Ascending aorta (tissue), 2 donors: ENCODE data around the gene RGS7BP. TPM values are rescaled to one million over a fixed set of nuclear protein-coding genes. Genes with fewer than 3 reads are reported as not detected.

Experiments
- DNase-seq, 2 donors: peaks; one replicate each; pipeline ENCODE4 v3.0.0-alpha.2; 2019; ENCODE audit warnings: low spot score in 2 of 2
- H3K27ac ChIP-seq, 2 donors: fragments of 200-600 bp; sonication (generic); one replicate each; pipeline ENCODE4 v1.5.1; 2016 to 2017; ENCODE audit warnings: mild to moderate bottlenecking in 1 of 2
- H3K27me3 ChIP-seq: fragments of 200-600 bp; sonication (generic); one replicate; pipeline ENCODE4 v1.5.1; 2017
- H3K36me3 ChIP-seq, 2 donors: fragments of 200-600 bp; sonication (generic); one replicate each; pipeline ENCODE4 v1.5.1; 2016
- H3K4me1 ChIP-seq, 2 donors: fragments of 200-600 bp; sonication (generic); one replicate each; pipeline ENCODE4 v1.5.1; 2016 to 2017; ENCODE audit warnings: mild to moderate bottlenecking in 1 of 2
- H3K4me3 ChIP-seq, 2 donors: fragments of 200-600 bp; sonication (generic); one replicate each; pipeline ENCODE4 v1.5.1; 2016 to 2017; ENCODE audit warnings: mild to moderate bottlenecking in 1 of 2
- H3K9me3 ChIP-seq, 2 donors: fragments of 200-600 bp; sonication (generic); one replicate each; pipeline ENCODE4 v1.5.1; 2016
- intact Hi-C: fragments of 100-400 bp; cut with DNase I; formaldehyde crosslinking; loops from one replicate; pipeline ENCODE4 v1.15.1; 2023
- total RNA-seq: library from RNA; depleted of rRNA; stranded (reverse); fragments of >200 nt; gene quantifications from one replicate; pipeline ENCODE4 v1.1.0, GENCODE V29; 2016
- TF ChIP-seq, protein P1 (sequence below), 3 experiments: fragments of 200-600 bp in 2 of 3; fragments of 450-650 bp in 1 of 3; sonication (generic) in 2 of 3; IDR thresholded peaks; one replicate each; pipeline ENCODE4 v1.5.1; 2016 to 2019; ENCODE audit warnings: antibody characterized with exemption in 3 of 3, mild to moderate bottlenecking in 1 of 3, moderate library complexity in 1 of 3

Gene RGS7BP
- total RNA-seq, 1 donor from 2014 or later: 9.2 TPM

GRCh38 chr5:64487283-64487682, 18.5 kb upstream of the RGS7BP start:
- Histone ChIP-seq H3K27ac (no peak overlapping the region), H3K4me3 (no peak overlapping the region), H3K4me1 (no peaks in the 10 kb centered on the region), H3K27me3 (no peaks in the 10 kb centered on the region), H3K9me3 (no peaks in the 10 kb centered on the region), H3K36me3 (no peaks in the 10 kb centered on the region)
- TF ChIP-seq, protein P1, sequence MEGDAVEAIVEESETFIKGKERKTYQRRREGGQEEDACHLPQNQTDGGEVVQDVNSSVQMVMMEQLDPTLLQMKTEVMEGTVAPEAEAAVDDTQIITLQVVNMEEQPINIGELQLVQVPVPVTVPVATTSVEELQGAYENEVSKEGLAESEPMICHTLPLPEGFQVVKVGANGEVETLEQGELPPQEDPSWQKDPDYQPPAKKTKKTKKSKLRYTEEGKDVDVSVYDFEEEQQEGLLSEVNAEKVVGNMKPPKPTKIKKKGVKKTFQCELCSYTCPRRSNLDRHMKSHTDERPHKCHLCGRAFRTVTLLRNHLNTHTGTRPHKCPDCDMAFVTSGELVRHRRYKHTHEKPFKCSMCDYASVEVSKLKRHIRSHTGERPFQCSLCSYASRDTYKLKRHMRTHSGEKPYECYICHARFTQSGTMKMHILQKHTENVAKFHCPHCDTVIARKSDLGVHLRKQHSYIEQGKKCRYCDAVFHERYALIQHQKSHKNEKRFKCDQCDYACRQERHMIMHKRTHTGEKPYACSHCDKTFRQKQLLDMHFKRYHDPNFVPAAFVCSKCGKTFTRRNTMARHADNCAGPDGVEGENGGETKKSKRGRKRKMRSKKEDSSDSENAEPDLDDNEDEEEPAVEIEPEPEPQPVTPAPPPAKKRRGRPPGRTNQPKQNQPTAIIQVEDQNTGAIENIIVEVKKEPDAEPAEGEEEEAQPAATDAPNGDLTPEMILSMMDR (IDR thresholded peaks at IDR 0.05): no peak
- DNase-seq: no peak
- intact Hi-C loops: no loop called here

GRCh38 chr5:64489857-64490256, 16.0 kb upstream of the RGS7BP start:
- intact Hi-C loops: no loop called here
- DNase-seq: no peak
- H3K27ac ChIP-seq: no peak overlapping the region

DNA sequence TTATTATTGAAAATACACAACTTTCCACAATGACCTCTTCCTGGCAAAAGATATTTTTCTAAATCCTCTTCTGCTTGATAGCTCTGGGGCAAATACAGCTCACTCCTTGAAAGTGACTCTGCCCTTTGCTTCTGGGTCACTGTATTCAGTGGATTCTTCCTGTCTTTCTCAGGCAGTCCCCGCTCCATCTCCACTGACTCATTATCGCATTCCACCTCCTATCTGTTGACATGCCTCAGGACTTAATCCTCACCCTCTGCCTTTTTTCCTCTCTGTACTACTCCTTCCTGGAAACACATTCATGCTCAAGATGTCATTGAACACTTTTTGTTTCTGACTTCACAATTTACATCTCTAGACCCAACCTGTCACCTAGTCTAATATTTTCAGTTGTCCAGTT, 8.4 kb upstream of the RGS7BP start:
- H3K4me1 ChIP-seq: no peaks in the 10 kb centered on the region
- no peak overlapping the region for H3K27ac ChIP-seq
- TF ChIP-seq, protein P1 (IDR thresholded peaks at IDR 0.05): no peak
- DNase-seq: no peak
- intact Hi-C loops: no loop called here
- no peaks in the 10 kb centered on the region for H3K36me3 ChIP-seq
- H3K4me3 ChIP-seq: no peak overlapping the region
- no peaks in the 10 kb centered on the region for H3K27me3 ChIP-seq
- no peaks in the 10 kb centered on the region for H3K9me3 ChIP-seq

More at GRCh38 chr5:64489857-64490256, 16.0 kb upstream of the RGS7BP start:
- Histone ChIP-seq H3K4me3 (no peak overlapping the region), H3K4me1 (no peaks in the 10 kb centered on the region), H3K36me3 (no peaks in the 10 kb centered on the region), H3K27me3 (no peaks in the 10 kb centered on the region), H3K9me3 (no peaks in the 10 kb centered on the region)
- TF ChIP-seq, protein P1 (IDR thresholded peaks at IDR 0.05): no peak

- TF ChIP-seq, protein P1 (IDR thresholded peaks at IDR 0.05): no peak
- peaks cover 0 to 3% of the 10 kb centered on the region in 2 donors for H3K4me1 ChIP-seq
- no peak overlapping the region for H3K4me3 ChIP-seq
- no peaks in the 10 kb centered on the region for H3K9me3 ChIP-seq
- H3K36me3 ChIP-seq: no peaks in the 10 kb centered on the region
- no peak overlapping the region for H3K27ac ChIP-seq
- no peaks in the 10 kb centered on the region for H3K27me3 ChIP-seq
- intact Hi-C loops: loop anchor here (10.0 kb wide), 1 partner anchor 263 kb away; the partner anchor contains the start of genes CWC27 and SREK1IP1
- DNase-seq: no peak
Observed at GRCh38 chr5:64502196-64502595, 3.6 kb upstream of the RGS7BP start.

- DNase-seq: no peak
- H3K27ac ChIP-seq: peak overlapping the region; percentile 67 to 69
- TF ChIP-seq, protein P1 (IDR thresholded peaks at IDR 0.05): peak in 2 of 3 experiments; percentile 52 to 73
- no peaks in the 10 kb centered on the region for H3K27me3 ChIP-seq
- peaks cover 0 to 3% of the 10 kb centered on the region in 2 donors for H3K4me1 ChIP-seq
- H3K36me3 ChIP-seq: no peaks in the 10 kb centered on the region
- H3K9me3 ChIP-seq: no peaks in the 10 kb centered on the region
- intact Hi-C loops: loop anchor here (1.0 to 10.0 kb wide), 5 partner anchors 90 to 359 kb away; partner anchors contain the start of genes CWC27 and SREK1IP1
- H3K4me3 ChIP-seq: peak overlapping the region; percentile 48 to 83
Observed at GRCh38 chr5:64506567-64507263, 900 bp downstream of the RGS7BP start.
